Stimulated activated CD4-positive, alpha-beta T cell treated with anti-CD3 and anti-CD28 coated beads, Interleukin-12 subunit alpha, Interleukin-12 subunit beta, amount 100 ng/mL, for 4 hours (primary cell): ENCODE results near the gene CELSR3.

Experiments used
- DNase-seq: peaks from one replicate; pipeline ENCODE4 v3.0.0-alpha.2; 2020

The CELSR3 gene

DNA sequence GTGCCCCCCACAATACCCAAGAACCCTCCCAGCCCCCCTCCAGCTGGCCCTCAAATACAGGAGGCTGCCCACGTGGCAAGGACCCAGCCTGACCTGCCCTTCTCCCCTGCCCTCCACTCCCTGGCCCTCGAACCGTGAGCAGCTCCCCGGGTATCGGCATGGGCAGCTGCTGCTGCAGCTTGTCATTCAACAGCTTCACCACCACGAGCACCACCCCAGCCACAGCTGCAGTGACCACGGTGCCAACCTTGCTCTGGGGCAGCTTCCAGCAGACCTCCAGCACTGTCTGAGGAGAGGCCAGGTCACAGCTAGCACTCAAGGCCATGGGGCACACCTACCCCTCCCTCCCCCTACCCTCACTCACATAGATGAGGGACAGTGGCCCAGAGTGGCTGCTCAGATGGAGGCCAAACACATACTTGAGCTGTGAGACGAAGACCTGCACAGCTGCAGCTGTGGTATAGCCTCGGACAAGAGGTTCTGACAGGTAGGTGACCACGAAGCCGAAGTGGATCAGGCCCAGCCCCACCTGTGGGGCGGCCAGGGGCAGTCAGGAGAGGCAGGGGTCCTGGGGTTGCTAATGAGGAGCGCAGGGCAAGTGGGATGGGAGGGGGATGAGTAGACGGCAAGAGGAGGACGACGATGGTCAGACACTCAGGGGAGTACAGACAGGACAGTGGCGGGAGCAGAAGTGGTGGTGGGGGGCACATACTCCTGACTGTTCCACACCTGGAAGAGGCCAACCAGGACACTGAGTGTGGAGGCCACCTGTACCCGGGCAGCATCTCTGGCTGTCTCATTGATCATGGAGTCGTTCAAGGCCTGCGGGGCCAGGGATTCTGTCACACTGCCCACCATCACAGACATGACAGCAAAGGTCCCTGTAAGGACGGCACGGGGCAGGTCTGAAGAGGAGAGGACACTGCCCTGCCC, 30.9 kb downstream of the CELSR3 start:
- no peak for DNase-seq

DNA sequence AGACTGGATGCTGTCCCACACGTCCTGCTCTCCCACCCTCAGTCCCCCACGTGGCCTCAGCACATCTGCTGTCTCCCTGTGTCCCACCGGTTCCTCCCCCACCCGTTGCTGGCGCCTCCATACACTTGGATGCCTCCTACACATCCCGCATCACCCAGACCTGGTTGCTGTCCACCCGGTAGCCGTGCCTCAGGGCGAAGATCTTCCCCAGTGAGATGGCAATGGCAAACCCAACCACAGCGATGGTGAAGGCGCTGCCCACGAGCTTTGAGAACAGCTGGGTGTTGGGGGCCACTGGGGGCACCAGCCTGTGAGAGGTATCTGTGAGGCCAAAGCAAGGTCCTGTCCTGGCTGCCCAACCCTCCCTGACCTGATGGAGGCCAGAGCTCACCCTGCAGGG, 31.9 kb downstream of the CELSR3 start:
- DNase-seq: no peak

DNA sequence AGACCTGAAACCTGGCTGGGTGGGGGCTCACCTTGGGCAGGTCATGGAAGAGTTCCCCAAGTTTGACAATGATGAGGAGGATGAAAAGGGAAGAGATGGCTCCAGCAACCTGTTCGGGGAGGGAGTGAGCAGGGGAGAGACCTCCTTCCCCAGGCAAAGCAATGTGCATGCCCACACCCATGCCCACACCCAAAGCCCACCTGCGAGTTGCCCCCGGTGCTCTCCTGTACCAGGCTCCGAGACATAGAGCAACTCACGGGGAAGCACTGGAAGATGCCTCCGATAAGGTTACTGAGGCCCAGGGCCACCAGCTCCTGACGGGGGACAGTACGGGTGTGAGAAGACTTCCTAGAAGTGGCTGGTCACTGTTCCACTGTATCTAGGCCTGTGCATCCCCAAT, 32.3 kb downstream of the CELSR3 start:
- DNase-seq: no peak

DNA sequence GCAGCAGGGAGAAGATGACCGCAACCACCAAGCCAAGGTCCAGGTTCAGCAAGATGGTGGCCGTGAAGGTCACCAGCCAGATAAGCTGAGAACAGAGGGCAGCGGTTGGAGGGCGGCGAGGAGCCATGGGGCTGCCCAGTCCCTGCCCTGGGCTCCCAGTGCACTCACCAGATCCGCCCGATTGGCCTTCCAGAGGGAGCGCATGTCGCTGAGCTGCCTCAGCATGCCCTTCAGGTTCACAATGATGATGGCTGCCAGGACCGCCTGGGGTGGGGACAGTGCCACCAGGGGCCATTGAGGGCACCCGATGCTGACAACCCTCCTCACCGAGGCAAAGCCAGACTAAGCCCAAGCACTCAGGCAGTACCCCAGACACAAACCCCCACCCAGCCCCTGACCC, 32.8 kb downstream of the CELSR3 start:
- DNase-seq: no peak

DNA sequence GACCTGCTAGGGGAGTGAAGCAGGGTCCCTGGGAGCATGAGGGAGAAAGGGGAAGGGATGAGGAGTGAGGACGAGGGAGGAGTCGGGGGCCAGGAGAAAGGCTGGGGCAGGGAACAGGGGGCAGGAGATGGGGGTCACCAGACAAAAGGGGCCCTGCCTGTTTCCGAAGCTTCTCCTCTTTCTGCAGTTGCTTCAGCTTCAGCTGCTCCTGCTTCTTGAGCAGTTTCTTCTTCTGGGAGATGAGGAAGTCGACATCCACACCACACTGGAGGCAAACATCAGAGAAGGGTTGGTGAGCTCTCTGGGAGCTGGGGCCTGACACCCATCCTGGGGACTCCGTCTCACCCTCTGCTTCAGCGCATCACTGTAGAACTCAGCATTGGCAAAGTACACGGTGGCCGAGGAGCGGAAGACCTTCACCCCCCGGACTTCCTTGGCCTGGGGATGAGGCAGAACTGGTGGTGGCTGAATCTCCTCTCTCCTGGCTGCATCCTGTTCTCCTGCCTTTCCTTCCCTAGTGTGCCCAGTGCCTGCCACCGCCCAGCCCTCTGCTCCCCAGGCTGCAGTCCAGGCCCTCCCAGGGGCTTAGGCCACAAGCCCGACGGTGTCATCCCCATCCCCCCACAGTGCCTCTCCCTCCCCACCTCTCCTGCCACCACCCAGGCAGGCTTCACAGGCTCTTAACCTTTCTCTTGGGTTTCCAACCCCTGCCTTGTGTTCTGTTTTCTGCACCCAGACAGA, 34.2 kb downstream of the CELSR3 start:
- no peak for DNase-seq

DNA sequence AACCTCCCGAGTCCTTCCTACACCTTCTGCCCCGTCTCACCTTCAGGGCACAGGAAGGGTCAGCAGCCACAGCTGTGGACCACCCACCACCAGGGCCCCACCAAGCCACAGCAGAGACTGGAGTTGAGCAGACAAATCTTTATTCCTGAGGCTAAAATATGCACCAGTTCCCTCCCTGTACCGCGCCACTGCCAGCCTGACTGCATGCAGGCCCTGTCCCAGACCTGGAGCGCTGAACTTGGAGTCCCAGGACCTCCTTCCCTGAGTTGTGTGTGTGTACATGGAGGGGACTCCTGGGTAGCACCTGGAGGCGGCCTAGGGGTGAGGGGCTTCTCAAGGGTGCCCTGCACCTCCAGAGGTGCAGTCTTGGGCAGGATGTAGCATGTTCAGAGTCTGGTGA, 37.1 kb downstream of the CELSR3 start:
- DNase-seq: no peak

DNA sequence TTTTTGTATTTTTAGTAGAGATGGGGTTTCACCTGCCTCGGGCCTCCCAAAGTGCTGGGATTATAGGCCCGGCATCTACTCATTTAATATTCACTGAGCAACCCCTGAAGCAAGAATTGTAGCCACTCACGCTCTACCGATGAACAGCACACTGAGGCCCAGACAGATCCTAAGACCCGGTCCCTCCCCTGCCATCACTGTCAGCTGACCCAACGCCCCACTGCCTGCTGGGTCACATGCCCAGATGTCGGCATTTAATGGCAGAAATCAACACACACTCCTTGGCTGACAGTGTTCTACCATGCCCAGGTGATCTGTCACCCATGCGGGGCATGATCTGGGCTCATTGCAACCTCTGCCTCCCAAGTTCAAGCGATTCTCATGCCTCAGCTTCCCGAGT, 37.9 kb downstream of the CELSR3 start:
- DNase-seq: no peak

DNA sequence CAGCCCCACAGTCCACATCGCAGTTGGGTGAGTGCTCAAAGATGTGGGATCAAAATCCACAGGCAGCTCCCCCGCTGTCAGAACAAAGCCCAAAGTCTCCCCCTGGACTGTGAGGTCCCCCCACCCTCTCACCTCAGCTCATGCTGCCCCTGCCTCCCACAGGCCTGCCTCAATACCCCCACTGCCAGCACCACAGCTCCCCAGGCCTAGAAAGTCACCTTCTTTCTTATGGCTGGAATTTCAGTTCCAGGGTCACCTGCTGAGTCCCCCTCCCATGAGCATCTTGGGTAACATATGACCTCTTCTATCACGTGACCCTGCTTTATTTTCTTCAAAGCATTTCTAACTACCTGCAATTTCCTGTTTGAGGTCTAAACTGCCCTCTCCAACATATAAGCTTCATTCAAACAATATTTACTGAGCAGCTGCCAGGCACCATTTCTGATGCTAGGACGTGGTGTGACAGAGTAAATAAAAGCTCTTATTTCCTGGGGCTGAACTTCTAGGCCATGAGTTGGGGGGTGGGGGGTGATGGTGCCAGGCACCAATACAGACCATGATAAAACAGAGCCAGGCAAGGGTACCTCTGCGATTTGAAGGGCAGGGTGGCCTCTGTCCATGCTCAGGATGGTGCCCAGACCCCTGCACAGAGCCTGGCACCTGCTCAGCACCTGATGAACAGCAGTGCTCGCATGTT, 38.7 kb downstream of the CELSR3 start:
- no peak for DNase-seq

DNA sequence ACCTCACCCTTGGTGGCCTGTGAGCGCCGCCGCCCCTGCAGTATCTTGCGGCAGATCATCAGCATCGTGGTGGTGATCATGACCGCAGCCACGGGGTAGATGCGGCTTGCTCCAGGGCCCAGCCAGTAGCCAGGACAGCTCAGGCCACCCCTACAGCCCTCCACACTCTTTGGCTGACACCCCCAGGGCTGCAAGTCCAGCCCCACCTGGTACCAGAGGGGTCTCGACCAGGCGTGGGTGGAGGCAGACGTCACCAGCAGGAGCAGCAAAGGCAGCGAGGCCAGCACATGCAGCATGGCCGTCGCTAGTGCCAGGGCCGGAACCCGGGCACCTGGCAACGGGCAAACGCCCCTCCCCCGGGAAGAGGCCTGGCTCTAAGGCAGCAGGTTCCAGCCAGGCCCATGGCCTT, 41.2 kb downstream of the CELSR3 start, which contains the start of gene TMEM89:
Gene TMEM89 (minus strand): TSS at position 309 of the 409 bp plus-strand sequence. CDS start 13 bp downstream, at position 296.
- no peak for DNase-seq

DNA sequence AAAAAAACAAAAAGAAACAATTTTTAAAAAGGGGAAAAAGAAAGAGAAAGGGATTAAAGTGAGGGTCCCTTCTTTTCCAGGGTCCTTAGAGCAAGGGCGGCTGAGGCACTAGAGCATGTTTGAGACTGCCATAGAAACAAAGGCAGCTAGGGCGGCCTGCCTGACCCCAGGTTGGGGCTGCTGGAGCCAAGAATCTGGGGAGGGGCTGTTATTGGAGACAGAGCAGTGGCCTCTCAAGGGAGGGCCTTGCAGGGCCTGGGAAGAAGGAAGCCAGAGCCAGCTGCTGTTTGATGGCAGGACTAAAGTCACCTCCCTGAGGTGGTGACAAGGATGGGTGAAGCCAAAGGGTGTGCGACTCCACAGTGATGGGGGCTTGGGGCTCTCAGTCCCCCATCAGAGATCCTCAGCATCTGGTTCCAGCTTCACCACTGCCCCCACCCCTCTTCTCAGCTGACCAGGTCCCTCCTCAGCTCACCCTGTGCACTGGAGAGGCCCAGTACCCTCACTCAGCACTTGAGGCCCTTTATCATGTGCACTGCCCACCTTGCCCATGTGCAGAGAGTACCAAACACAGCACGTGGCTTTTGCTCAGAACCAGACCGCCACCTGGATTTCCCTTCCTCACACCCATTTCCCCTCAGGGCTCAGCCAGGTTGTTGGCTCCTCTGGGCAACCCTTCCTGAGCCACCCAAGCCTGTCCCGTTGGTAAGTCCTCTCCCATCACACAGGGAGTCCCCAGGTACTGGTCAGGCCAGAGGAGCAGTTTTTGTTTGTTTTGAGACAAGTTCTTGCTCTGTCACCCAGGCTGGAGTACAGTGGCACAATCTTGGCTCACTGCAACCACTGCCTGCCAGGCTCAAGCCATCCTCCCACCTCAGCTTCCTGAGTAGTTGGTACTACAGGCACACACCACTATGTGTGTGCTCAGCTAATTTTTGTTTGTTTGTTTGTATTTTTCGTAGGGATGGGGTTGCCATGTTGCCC, 42.9 kb downstream of the CELSR3 start:
- DNase-seq: no peak

DNA sequence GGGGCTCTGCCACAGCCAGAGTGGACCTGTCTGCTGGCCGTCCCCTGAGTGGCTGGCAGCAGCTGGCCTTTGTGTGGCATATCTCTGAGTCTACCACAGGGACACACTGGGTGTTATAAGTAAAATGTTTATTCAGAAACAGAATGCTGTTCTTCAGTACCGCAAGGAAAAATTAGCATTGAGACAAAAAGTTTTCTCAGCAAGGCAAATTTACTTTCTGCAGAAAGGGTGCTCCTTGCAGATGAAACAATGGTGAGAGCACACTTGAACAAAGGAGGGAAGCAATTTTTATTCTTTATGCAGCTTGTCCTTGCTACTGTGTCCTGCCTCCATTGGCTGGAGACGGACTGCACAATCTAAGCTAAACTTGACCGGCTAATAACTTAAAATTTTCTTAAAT, 45.1 kb downstream of the CELSR3 start:
- DNase-seq: no peak

DNA sequence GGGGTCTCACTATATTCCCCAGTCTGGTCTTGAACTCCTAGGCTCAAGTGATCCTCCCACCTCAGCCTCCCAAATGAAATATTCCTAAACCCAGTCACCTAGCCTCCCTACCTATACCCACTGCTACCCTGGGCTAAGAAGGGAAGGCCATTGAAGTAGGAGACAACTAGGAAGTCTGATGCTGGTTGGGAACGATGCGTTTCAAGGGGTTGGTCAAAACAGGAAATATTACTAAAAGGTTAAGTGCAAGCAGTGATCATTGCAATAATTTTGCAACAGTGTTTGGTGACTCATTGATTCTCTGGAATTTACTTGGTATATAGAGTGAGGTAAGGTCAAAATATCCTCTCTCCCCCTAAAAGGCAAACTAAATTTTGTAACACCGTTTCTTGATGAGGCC, 48.6 kb downstream of the CELSR3 start:
- DNase-seq: no peak

DNA sequence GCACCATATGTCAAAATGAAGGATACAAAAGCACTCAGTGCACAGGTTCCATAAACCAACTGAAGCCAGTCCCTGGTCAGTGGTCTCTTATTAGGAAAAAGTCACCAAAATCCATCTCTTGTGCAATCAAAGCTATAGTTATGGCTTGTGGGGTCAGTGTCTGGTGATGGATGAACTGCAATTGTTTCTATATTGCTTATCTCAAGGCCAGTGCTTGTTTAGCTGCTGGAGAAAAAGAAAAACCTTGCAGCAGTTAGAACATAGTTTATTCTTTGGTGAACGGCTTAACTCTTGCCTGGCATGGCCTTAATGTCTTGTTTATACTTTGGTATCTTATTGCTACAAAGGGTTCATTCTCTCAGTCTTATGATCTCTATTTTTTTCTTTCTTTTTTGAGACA, 50.4 kb downstream of the CELSR3 start:
- DNase-seq: no peak

DNA sequence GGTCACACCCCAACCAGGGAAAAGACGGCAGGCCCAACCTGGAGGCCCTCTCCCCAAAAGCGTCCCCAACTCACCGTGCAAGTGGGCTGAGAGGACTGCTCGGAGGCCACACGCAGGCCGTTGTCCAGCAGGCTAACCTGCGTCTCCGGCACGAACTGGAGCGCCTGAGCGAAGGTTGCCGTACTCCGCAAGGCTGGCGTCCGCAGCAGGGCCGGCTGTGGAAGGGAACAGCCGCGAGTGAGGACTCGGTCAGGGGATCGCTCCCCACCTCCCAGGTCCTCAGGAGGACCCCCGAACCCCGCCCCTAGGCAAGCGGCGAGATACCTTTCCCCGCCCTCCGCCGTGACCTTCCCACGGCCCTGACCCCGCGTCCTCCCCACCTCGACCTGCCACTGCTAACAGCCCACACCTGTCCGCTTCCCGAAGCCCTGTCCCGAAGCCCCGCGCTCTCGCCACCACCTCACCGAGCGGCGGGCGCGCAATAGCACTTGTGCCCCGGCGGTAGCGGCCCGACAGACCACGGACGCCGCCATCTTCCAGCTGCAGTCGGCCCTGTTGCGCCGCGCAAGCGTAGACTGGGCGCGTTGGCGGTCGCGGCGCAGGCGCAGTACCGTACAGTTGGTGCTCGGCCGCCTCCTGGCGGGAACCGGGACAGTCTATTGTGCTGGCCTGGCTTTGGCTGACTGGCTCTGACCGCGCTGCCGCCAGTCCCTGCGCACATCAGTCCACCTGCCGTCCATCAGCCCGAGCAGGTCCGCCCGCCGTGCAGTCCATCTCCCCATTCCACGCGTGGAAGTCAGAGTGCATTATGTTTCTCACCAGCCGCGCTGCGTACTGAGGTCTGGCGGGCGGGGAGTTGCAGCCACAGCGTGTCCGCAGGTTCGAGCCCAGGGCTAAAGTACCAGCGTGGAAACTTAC, 53.3 kb downstream of the CELSR3 start, which contains the start of gene UQCRC1:
Gene UQCRC1 (minus strand): TSS at position 559 of the 918 bp plus-strand sequence. CDS start 26 bp downstream, at position 533.
- DNase-seq: peak; percentile 90

DNA sequence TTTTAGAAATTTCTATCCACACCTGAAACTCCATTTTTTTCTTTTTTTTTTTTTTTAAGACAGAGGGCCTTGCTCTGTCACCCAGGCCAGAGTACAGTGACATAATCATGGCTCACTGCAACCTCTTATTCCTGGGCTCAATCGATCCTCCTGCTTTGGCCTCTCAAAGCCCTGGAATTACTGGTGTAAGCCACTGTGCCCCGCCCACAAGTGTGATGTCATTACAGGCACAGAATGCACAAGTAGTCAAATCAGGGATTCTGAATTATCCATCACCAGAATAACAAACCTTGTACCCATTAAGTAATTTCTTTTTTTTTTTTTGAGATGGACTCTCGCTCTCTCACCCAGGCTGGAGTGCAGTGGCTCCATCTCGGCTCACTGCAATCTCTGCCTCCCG, 55.2 kb downstream of the CELSR3 start:
- DNase-seq: no peak

DNA sequence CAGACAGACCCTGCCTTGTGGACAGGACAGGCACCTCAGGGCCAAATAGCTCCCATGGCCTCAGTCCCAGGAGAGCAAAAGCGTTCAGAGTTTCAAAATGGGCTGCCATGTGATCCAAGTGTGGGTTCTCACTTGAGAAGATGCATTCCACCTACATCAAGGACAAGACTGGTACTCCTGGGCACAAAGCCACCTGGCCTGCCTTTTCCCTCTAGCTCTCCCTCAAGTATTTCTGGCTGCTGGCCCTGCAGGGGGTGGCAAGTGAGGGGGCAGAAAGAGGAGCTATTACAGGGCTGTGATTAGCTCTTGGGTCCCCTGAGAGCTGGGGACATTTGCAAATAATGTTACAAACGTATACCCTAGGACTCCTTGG, 61.1 kb downstream of the CELSR3 start:
- no peak for DNase-seq

DNA sequence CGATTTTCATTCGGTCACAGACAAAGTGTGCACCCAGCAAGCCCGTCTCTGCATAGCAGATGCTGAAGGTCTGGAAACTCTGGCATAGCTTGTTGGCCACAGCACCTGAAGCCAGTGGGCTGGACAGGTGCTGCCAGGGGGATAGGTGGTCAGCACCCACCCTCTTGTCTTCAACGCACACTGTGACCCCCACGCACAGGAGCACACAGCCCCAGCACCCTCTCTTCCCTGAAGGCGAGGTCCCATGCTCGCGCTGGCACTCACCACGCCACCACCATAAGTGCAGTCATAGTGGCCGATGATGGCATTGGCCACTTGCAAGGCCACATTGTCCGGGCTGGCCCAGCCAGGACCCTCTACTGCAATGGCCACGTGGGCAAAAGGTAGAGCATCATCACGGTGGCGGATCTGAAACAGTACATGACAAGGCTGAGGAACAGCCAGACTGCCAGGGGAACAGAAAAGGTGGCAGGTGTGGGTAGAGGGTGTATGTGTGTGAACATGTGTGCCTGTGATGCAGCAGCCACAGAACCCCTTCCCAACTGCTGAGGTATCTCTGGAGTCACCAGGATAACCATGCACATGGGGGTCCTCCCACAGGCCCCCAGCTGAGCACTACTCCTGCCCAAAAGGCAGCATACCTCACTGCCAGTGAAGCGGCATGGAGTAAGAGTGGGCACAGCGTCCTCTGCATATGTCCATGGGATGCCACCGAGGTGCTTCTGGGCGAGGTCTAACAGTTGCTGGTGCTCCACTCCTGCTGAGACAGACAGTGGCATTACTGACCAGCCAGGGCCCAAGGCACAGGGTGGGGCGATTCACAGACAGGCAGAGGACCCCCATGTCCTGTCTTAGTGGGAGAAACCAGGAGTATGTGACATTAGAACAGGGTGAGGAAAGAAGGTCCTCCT, 61.7 kb downstream of the CELSR3 start:
- DNase-seq: no peak

DNA sequence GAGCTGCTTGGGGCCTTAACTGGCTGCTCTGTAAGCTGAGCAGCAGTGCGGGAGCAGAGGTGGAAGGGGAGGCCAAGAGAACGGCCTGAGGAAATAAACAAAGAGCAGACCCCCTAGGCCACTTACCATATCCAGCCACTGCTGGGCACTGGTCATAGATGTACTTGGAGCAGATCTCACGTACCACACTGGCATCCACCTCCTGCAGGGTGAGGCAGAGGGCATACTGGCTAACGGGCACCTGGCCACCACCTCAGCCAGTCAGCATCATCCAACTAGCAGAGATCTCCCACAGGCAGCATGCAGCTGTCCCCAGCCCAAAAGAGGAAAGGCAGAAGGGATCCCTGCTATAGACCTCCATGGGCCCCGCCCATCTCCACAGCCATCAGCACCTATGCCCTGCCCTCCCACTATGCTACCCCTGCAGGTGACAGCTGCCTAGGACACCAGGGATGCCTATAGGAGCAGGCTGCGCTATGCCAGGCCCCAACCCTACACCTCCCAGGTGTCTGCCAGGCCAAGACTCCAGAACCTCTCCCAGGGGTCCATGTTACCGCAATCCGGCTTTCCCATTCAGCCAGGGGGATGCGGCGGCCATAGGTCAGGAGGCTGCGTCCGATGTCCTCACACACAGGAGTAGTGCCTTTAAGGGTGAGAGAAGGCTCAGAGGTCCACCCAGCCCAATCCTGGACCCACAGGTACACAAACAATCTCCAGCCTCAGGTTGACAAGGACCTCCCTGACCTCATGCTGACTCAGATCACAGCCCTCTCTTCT, 63.0 kb downstream of the CELSR3 start:
- no peak for DNase-seq

DNA sequence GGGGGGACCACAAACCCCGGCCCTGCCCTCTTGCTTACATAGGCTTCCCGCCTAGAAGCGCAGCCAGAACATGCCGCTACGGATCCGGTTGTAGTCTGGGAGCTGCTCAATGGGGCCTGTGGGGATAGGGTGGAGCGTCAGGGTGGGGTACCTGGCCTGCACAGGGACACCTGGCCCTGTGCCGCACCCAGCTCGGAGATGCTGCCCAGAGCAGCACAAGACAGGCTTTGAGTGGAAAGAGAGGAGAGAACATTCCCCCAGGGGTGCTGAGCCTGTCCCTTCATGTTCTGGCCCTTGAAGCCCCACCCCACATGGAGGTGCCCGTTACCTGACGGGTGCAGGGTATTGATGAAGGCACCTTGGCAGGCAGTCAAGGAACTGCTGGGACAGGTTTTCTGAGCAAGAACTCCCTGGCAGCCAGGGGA, 63.6 kb downstream of the CELSR3 start:
- DNase-seq: no peak
